ENCODE data around the gene PTPRM. TPM values are rescaled to one million over a fixed set of nuclear protein-coding genes. Genes with fewer than 3 reads are reported as not detected.

The PTPRM gene
- total RNA-seq, 1 experiment from 2014 or later, result 14.5 TPM

- no peaks in the 10 kb centered on the region for H3K9me3 ChIP-seq (ENCODE audit: control insufficient read depth in 1 of 2, insufficient read depth in 1 of 2, low read depth in 1 of 2, low read length in 2 of 2)
- H3K9ac ChIP-seq (ENCODE audit: low read length), result no peak overlapping the region
- TF ChIP-seq FOSL1 (IDR thresholded peaks at IDR 0.05; ENCODE audit: low read depth) (no peak), POLR2A (IDR thresholded peaks at IDR 0.05; ENCODE audit: borderline replicate concordance, extremely low read depth, insufficient read depth, insufficient read length) (no peak), EZH2phosphoT487 (IDR thresholded peaks at IDR 0.05; ENCODE audit: borderline replicate concordance) (no peak), EGR1 (IDR thresholded peaks at IDR 0.05; ENCODE audit: low read depth) (no peak), ZBTB33 (IDR thresholded peaks at IDR 0.05; ENCODE audit: extremely low read depth, insufficient replicate concordance, low read length) (no peak), CTCF (IDR thresholded peaks at IDR 0.05 in 2 of 3, conservative IDR thresholded peaks at IDR 0.05 in 1 of 3; ENCODE audit: borderline replicate concordance in 1 of 3, insufficient read depth in 1 of 3, low read depth in 2 of 3, low read length in 2 of 3) (no peak), YY1 (IDR thresholded peaks at IDR 0.05; ENCODE audit: extremely low read depth, insufficient replicate concordance, low read depth, low read length) (no peak), ZNF274 (IDR thresholded peaks at IDR 0.05; ENCODE audit: low read depth, low read length) (no peak), SP1 (IDR thresholded peaks at IDR 0.05; ENCODE audit: low read depth) (no peak), ELF1 (IDR thresholded peaks at IDR 0.05; ENCODE audit: borderline replicate concordance, low read depth) (no peak), RAD21 (IDR thresholded peaks at IDR 0.05; ENCODE audit: low read depth) (no peak), POLR2AphosphoS5 (IDR thresholded peaks at IDR 0.05; ENCODE audit: low read depth, low read length) (no peak), CEBPB (IDR thresholded peaks at IDR 0.05; ENCODE audit: low read depth) (no peak), CBX3 (IDR thresholded peaks at IDR 0.05; ENCODE audit: low read depth) (no peak), TCF7L2 (IDR thresholded peaks at IDR 0.05; ENCODE audit: borderline replicate concordance, extremely low read depth, insufficient read depth, insufficient read length) (no peak), SRF (IDR thresholded peaks at IDR 0.05; ENCODE audit: low read depth) (no peak), JUND (IDR thresholded peaks at IDR 0.05) (no peak)
- TF ChIP-seq, protein P1, sequence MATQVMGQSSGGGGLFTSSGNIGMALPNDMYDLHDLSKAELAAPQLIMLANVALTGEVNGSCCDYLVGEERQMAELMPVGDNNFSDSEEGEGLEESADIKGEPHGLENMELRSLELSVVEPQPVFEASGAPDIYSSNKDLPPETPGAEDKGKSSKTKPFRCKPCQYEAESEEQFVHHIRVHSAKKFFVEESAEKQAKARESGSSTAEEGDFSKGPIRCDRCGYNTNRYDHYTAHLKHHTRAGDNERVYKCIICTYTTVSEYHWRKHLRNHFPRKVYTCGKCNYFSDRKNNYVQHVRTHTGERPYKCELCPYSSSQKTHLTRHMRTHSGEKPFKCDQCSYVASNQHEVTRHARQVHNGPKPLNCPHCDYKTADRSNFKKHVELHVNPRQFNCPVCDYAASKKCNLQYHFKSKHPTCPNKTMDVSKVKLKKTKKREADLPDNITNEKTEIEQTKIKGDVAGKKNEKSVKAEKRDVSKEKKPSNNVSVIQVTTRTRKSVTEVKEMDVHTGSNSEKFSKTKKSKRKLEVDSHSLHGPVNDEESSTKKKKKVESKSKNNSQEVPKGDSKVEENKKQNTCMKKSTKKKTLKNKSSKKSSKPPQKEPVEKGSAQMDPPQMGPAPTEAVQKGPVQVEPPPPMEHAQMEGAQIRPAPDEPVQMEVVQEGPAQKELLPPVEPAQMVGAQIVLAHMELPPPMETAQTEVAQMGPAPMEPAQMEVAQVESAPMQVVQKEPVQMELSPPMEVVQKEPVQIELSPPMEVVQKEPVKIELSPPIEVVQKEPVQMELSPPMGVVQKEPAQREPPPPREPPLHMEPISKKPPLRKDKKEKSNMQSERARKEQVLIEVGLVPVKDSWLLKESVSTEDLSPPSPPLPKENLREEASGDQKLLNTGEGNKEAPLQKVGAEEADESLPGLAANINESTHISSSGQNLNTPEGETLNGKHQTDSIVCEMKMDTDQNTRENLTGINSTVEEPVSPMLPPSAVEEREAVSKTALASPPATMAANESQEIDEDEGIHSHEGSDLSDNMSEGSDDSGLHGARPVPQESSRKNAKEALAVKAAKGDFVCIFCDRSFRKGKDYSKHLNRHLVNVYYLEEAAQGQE (IDR thresholded peaks at IDR 0.05; ENCODE audit: low read depth), result no peak
- TF ChIP-seq, protein P2, sequence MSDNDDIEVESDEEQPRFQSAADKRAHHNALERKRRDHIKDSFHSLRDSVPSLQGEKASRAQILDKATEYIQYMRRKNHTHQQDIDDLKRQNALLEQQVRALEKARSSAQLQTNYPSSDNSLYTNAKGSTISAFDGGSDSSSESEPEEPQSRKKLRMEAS (IDR thresholded peaks at IDR 0.05), result no peak
- no peaks in the 10 kb centered on the region for H4K20me1 ChIP-seq (ENCODE audit: insufficient read depth)
- H3K4me3 ChIP-seq (replicated peaks in 1 of 2; ENCODE audit: low read depth in 1 of 2, low read length in 2 of 2), result no peak overlapping the region
- BruUV-seq (replicated peaks), result no TSS peak
- ATAC-seq, result no peak
- ChIA-PET CTCF (no interaction called here), RAD21 (ENCODE audit: low non-redundant PET in 1 of 2, low total read pairs in 2 of 2, uncharacterized antibody in 2 of 2, unreplicated experiment in 2 of 2) (no interaction called here), POLR2A (no interaction called here)
- H3K4me2 ChIP-seq (ENCODE audit: low read length), result no peak overlapping the region
- intact Hi-C loops (cut with micrococcal nuclease), result no loop called here
- H3K9me2 ChIP-seq (ENCODE audit: insufficient read depth), result no peaks in the 10 kb centered on the region
- H3K27me3 ChIP-seq (ENCODE audit: insufficient read depth, low read length), result peaks cover 8% of the 10 kb centered on the region; the same call in 1 of the 2 replicates
- H3K27ac ChIP-seq (ENCODE audit: low read depth, low read length), result no peak overlapping the region
- no peak for DNase-seq (ENCODE audit: low read depth, low spot score)
- H3K79me2 ChIP-seq (ENCODE audit: insufficient read depth, low read length), result no peaks in the 10 kb centered on the region
- no peak overlapping the region for H2AFZ ChIP-seq (ENCODE audit: low read depth, low read length, poor library complexity, severe bottlenecking)
- H3K4me1 ChIP-seq (ENCODE audit: control insufficient read depth in 1 of 2, insufficient read depth in 2 of 2, low read length in 2 of 2), result no peaks in the 10 kb centered on the region
- H3K36me3 ChIP-seq (ENCODE audit: control insufficient read depth in 1 of 2, insufficient read depth in 2 of 2, low read length in 2 of 2), result no peaks in the 10 kb centered on the region
Measured at GRCh38 chr18:7720395-7720794, 153.3 kb downstream of the PTPRM start.

All from HCT116 (cell line).